HepG2 (cell line): ENCODE measurements around the gene MCF2L. TPM values are rescaled to one million over a fixed set of nuclear protein-coding genes. Genes with fewer than 3 reads are reported as not detected.
A peak's percentile ranks its signal among the peaks of the same experiment; 100 is the strongest.

ENCODE experiments used
- ATAC-seq: fragments of 200-7000 bp; cut with Tn5 transposase; 3 replicates; pipeline ENCODE4 v1.9.1; 2020; ENCODE audit warnings: mild to moderate bottlenecking, moderate library complexity
- BruUV-seq: library from RNA; stranded (reverse); fragments of 400-500 nt; replicated peaks from 2 replicates; lab custom pipeline; 2021; lab: Mats Ljungman, UMichigan
- CTCF ChIA-PET: fragments of 300-600 bp; formaldehyde crosslinking; extraction: SDS; loops from one replicate; lab custom pipeline; 2021; ENCODE audit warnings: low total read pairs, inconsistent platforms, low intra/inter-chr PET ratio; lab: Yijun Ruan, JAX
- POLR2A ChIA-PET: fragments of 350-600 bp; sonication (Branson Sonifier 250); formaldehyde crosslinking; loops from one replicate; lab custom pipeline; 2020; ENCODE audit warnings: antibody characterized with exemption, inconsistent platforms; lab: Yijun Ruan, JAX
- DNase-seq: peaks from one replicate; pipeline ENCODE4 v3.0.0-alpha.2; 2015; ENCODE audit warnings: low spot score
- FAIRE-seq: peaks from 3 replicates; lab custom pipeline; 2011; peaks lifted over from hg19 to GRCh38; lab: Jason Lieb, UNC
- H2AFZ ChIP-seq: one replicate; pipeline ENCODE4 v1.6.1; 2011; ENCODE audit warnings: low read length, inconsistent platforms
- H3K27ac ChIP-seq: fragments of 300-600 bp; 3 replicates; pipeline ENCODE4 v1.8.0; 2011; ENCODE audit warnings: mixed run types, mild to moderate bottlenecking, mixed read lengths, low read length, inconsistent platforms; ENCODE audit not compliant: insufficient read depth; ENCODE audit errors: extremely low read length
- H3K27me3 ChIP-seq, 2 experiments: fragments of 200-600 bp in 1 of 2; 2 replicates in 1 of 2; 3 replicates in 1 of 2; pipeline versions ENCODE4 v1.6.0 to v1.8.0; 2011; ENCODE audit warnings: low read length in 2 of 2, mild to moderate bottlenecking in 2 of 2, moderate library complexity in 2 of 2, inconsistent platforms in 1 of 2; ENCODE audit not compliant: insufficient read depth in 2 of 2, control insufficient read depth in 1 of 2
- H3K36me3 ChIP-seq, 2 experiments: fragments of 200-600 bp in 1 of 2; replicated peaks in 1 of 2; 2 replicates in 1 of 2; 3 replicates in 1 of 2; pipeline versions ENCODE4 v1.5.1 to v1.8.0; 2011; ENCODE audit warnings: low read length in 2 of 2, inconsistent platforms in 1 of 2; ENCODE audit not compliant: insufficient read depth in 2 of 2, control insufficient read depth in 1 of 2
- H3K4me1 ChIP-seq: 2 replicates; pipeline ENCODE4 v1.5.1; 2012; ENCODE audit warnings: low read length, inconsistent platforms; ENCODE audit not compliant: insufficient read depth
- H3K4me2 ChIP-seq: 2 replicates; pipeline ENCODE4 v1.6.0; 2011; ENCODE audit warnings: low read depth, low read length, inconsistent platforms
- H3K4me3 ChIP-seq, 3 experiments: fragments of 200-600 bp in 1 of 3; sonication (generic), shearing (Covaris generic) in 1 of 3; replicated peaks in 1 of 3; 2 replicates each; pipeline ENCODE4 v1.5.1; 2011 to 2016; ENCODE audit warnings: low read length in 3 of 3, inconsistent platforms in 2 of 3, low read depth in 2 of 3, mild to moderate bottlenecking in 2 of 3, control low read depth in 1 of 3, mixed read lengths in 1 of 3; ENCODE audit not compliant: insufficient read depth in 1 of 3
- H3K79me2 ChIP-seq: one replicate; pipeline ENCODE4 v1.6.1; 2011; ENCODE audit warnings: low read length, inconsistent platforms; ENCODE audit not compliant: insufficient read depth
- H3K9ac ChIP-seq: 2 replicates; pipeline ENCODE4 v1.6.0; 2011; ENCODE audit warnings: mild to moderate bottlenecking, low read depth, low read length, inconsistent platforms; ENCODE audit not compliant: insufficient read depth
- H3K9me3 ChIP-seq: 2 replicates; pipeline ENCODE4 v1.5.1; 2012; ENCODE audit warnings: mild to moderate bottlenecking, low read length
- H4K20me1 ChIP-seq: 2 replicates; pipeline ENCODE4 v1.6.0; 2011; ENCODE audit warnings: inconsistent platforms, mild to moderate bottlenecking, low read length, moderate library complexity; ENCODE audit not compliant: insufficient read depth
- CEBPB ChIP-seq: IDR thresholded peaks from 2 replicates; pipeline ENCODE4 v1.6.1; 2011; ENCODE audit warnings: low read depth, low read length, improper control_type of control experiment, borderline replicate concordance
- PHB2 ChIP-seq: fragments of 450-650 bp; IDR thresholded peaks from 2 replicates; pipeline ENCODE4 v1.6.1; 2018; ENCODE audit not compliant: partially characterized antibody
- PHF21A ChIP-seq: sonication (generic); formaldehyde crosslinking; IDR thresholded peaks from 2 replicates; pipeline ENCODE4 v1.5.0; 2020; ENCODE audit warnings: mild to moderate bottlenecking, missing genetic modification reagents
- PPARG ChIP-seq: conservative IDR thresholded peaks from 2 replicates; pipeline ENCODE4 v1.6.1; 2016; ENCODE audit warnings: missing biosample characterization, missing genetic modification reagents
- ZBTB1 ChIP-seq: sonication (generic); formaldehyde crosslinking; IDR thresholded peaks from 2 replicates; pipeline ENCODE4 v1.4.0; 2020; ENCODE audit warnings: missing genetic modification reagents, borderline replicate concordance
- ZNF724P ChIP-seq: sonication (generic); formaldehyde crosslinking; IDR thresholded peaks from 2 replicates; pipeline ENCODE4 v1.8.0; 2022; ENCODE audit warnings: missing genetic modification reagents, borderline replicate concordance
- WGBS: methylation state at CpG from one replicate; pipeline ENCODE4 v1.1.6; 2017; ENCODE audit warnings: low lambda C conversion rate; 5-methylcytosine and 5-hydroxymethylcytosine counted together
- in situ Hi-C: cut with HindIII; loops from 2 replicates; pipeline ENCODE4 v1.10.0; 2017; ENCODE audit warnings: low pct_unique_long_range_greater_than_20kb; ENCODE audit not compliant: extremely low pct_ligation_motif_present
- intact Hi-C: fragments of 100-400 bp; cut with micrococcal nuclease; formaldehyde crosslinking; loops from one replicate; pipeline ENCODE4 v1.10.0; 2022; ENCODE audit not compliant: unreplicated experiment
- polyA plus RNA-seq, 8 experiments: library from polyadenylated mRNA; depleted of rRNA in 3 of 8; stranded (reverse) in 7 of 8; unstranded in 1 of 8; fragments of >200 nt; fragmentation: Illumina TruSeq in 4 of 8; extraction: Trizol in 4 of 8; gene quantifications; 2 replicates each; pipeline versions ENCODE4 v1.2.1 to v1.2.3, GENCODE V29; 2011 to 2016; ENCODE audit warnings: low read depth in 4 of 8, missing spikeins in 1 of 8, mixed read lengths in 1 of 8; ENCODE audit not compliant: insufficient read depth in 1 of 8
- total RNA-seq, 5 experiments: library from RNA; depleted of rRNA; stranded (reverse); fragments of >200 nt; fragmentation: Illumina TruSeq; extraction: Trizol; gene quantifications; 2 replicates each; pipeline ENCODE4 v1.2.3, GENCODE V29; 2016; ENCODE audit warnings: low read depth in 1 of 5

Gene MCF2L
- total and polyA plus RNA-seq, 2 of the 13 experiments (the other 11 are each of a cell fraction or from before 2014, with no cell fraction given) = 19.4 to 28.4 TPM

DNA sequence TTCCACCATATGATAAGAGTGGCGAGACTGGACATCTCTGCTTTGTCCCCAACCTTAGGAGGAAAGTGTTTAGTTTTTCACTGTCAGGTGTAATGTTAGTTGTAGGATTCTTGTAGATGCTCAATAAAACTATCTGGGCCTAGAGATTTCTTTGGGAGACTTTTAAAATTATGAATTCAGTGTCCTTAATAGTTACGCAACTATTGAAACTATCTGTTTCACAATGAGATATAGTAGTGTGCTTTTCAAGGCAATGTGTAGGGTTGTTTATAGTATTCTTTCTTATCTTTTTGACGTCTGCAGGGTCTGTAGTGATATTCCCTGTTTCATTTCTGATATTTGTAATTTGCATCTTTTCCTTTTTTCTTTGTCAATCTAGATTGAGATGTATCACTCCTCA, 103.4 kb downstream of the MCF2L start:
- Histone ChIP-seq H3K27me3 (no peaks in the 10 kb centered on the region), H2AFZ (no peak overlapping the region), H3K4me1 (no peaks in the 10 kb centered on the region), H3K9ac (no peak overlapping the region), H3K9me3 (no peaks in the 10 kb centered on the region), H3K79me2 (no peaks in the 10 kb centered on the region), H3K27ac (no peak overlapping the region), H3K36me3 (peaks cover 17 to 54% of the 10 kb centered on the region in 2 experiments; a peak in 4 of 5 replicates), H4K20me1 (no peaks in the 10 kb centered on the region), H3K4me3 (no peak overlapping the region), H3K4me2 (no peak overlapping the region)
- 91% methylated on average over 3 of the region's 3 CpGs for WGBS
- TF ChIP-seq PHB2 = no peak
- peak; percentile 75; the same call in 1 of the 2 replicates for TF ChIP-seq CEBPB
- DNase-seq = no peak
- ATAC-seq = no peak
- in situ Hi-C loops (no loop called here), intact Hi-C loops (no loop called here)
- FAIRE-seq = no peak
- no TSS peak for BruUV-seq
- CTCF ChIA-PET = no interaction called here
- POLR2A ChIA-PET = no interaction called here

DNA sequence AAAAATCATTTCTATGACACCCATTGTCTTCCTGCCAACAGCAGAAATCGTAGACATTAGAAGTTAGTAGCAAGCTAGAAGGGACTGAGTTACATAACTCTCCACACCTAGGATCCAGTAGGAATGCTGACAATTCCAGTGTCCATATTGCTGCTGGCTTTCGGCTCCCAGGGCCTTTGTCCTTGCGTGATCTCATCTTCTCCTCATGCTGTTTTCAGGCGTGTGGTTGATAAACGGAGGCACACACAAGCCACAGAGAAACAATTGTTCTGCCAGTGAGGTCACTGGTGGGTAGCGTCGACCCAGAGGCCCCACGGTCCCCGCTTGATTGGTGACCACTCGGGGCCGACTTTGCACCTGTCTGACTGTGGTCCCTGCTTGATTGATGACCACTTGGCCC, 104.9 kb downstream of the MCF2L start:
- Histone ChIP-seq H3K9ac (no peak overlapping the region), H3K36me3 (peaks cover 19 to 67% of the 10 kb centered on the region in 2 experiments; a peak in 4 of 5 replicates), H3K27ac (no peak overlapping the region), H3K4me2 (no peak overlapping the region), H3K9me3 (no peaks in the 10 kb centered on the region), H3K4me3 (no peak overlapping the region), H3K79me2 (no peaks in the 10 kb centered on the region), H3K27me3 (no peaks in the 10 kb centered on the region), H3K4me1 (no peaks in the 10 kb centered on the region), H2AFZ (no peak overlapping the region), H4K20me1 (no peaks in the 10 kb centered on the region)
- POLR2A ChIA-PET = no interaction called here
- DNase-seq = no peak
- intact Hi-C loops (no loop called here), in situ Hi-C loops (no loop called here)
- no peak for TF ChIP-seq PHF21A (CRISPR knock-in tag)
- TF ChIP-seq ZNF724P (CRISPR knock-in tag) = no peak
- no peak for TF ChIP-seq PPARG (CRISPR knock-in tag)
- TF ChIP-seq ZBTB1 = no peak
- BruUV-seq = no TSS peak
- WGBS = 99% methylated on average over 9 of the region's 11 CpGs
- no peak for FAIRE-seq
- ATAC-seq = no peak
- CTCF ChIA-PET = no interaction called here
